Calu3 (cell line): ENCODE measurements around the gene SEL1L3. TPM values are rescaled to one million over a fixed set of nuclear protein-coding genes. Genes with fewer than 3 reads are reported as not detected.

Source experiments
- BruUV-seq: library from RNA; stranded (reverse); fragments of 400-500 nt; replicated peaks from 2 replicates; lab custom pipeline; 2021; lab: Mats Ljungman, UMichigan
- CTCF ChIA-PET: fragments of 300-600 bp; sonication (Branson Sonifier 250); formaldehyde crosslinking; loops from one replicate; lab custom pipeline; 2022; ENCODE audit warnings: antibody characterized with exemption; lab: Charles Lee
- DNase-seq: peaks from one replicate; pipeline ENCODE4 v3.0.0; 2022
- H3K27ac Mint-ChIP-seq: one replicate; pipeline ENCODE4 v1.8.0; 2022; ENCODE audit warnings: mixed read lengths; ENCODE audit not compliant: unreplicated experiment
- H3K27me3 Mint-ChIP-seq: one replicate; pipeline ENCODE4 v1.8.0; 2022; ENCODE audit warnings: mixed read lengths; ENCODE audit not compliant: unreplicated experiment
- H3K36me3 Mint-ChIP-seq: one replicate; pipeline ENCODE4 v1.8.0; 2022; ENCODE audit warnings: mild to moderate bottlenecking, moderate library complexity, mixed read lengths; ENCODE audit not compliant: insufficient read depth, unreplicated experiment
- H3K4me1 Mint-ChIP-seq: one replicate; pipeline ENCODE4 v1.8.0; 2022; ENCODE audit warnings: mild to moderate bottlenecking, low read depth, mixed read lengths; ENCODE audit not compliant: unreplicated experiment
- H3K4me3 Mint-ChIP-seq: one replicate; pipeline ENCODE4 v1.8.0; 2022; ENCODE audit warnings: mild to moderate bottlenecking, low read depth, moderate library complexity, mixed read lengths; ENCODE audit not compliant: unreplicated experiment
- H3K9me3 Mint-ChIP-seq: one replicate; pipeline ENCODE4 v1.8.0; 2022; ENCODE audit warnings: low read depth, mixed read lengths; ENCODE audit not compliant: unreplicated experiment
- CTCF ChIP-seq: fragments of 200-600 bp; IDR thresholded peaks from one replicate; pipeline ENCODE4 v1.8.0; 2022; ENCODE audit warnings: antibody characterized with exemption; ENCODE audit not compliant: unreplicated experiment
- intact Hi-C: fragments of 100-400 bp; cut with micrococcal nuclease; formaldehyde crosslinking; loops from one replicate; pipeline ENCODE4 v1.10.0; 2022; ENCODE audit not compliant: unreplicated experiment
- total RNA-seq: library from RNA; stranded (reverse); gene quantifications from 2 replicates; pipeline ENCODE4 v1.2.3, GENCODE V29; 2022

Gene SEL1L3
- total RNA-seq, 1 experiment from 2014 or later: 120 TPM

DNA sequence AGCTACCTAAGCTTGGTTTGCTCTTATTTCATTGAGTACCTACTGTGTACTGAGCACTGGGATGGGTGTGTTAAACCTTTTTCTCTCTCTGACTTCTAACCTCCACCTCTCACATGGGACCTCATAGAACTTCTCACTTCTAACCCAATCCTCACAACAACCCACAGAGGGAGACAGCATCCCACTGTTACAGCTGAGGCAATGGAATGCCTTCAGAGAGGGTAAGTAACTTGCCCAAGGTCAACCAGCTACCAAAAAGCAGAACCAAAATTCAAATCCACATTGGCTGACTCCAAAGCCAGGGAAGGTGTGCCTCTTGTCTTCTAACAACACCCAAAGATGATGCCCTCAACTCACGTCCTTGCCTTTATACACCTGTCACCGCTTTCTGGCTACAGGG, 5.4 kb downstream of the SEL1L3 start:
- intact Hi-C loops: no loop called here
- H3K27ac Mint-ChIP-seq: peak overlapping the region; percentile 34
- TF ChIP-seq CTCF: no peak
- no TSS peak for BruUV-seq
- DNase-seq: no peak
- no peaks in the 10 kb centered on the region for H3K9me3 Mint-ChIP-seq
- no peaks in the 10 kb centered on the region for H3K27me3 Mint-ChIP-seq
- no peak overlapping the region for H3K4me3 Mint-ChIP-seq
- CTCF ChIA-PET: no interaction called here
- H3K36me3 Mint-ChIP-seq: peaks cover 31% of the 10 kb centered on the region
- H3K4me1 Mint-ChIP-seq: peaks cover 77% of the 10 kb centered on the region

DNA sequence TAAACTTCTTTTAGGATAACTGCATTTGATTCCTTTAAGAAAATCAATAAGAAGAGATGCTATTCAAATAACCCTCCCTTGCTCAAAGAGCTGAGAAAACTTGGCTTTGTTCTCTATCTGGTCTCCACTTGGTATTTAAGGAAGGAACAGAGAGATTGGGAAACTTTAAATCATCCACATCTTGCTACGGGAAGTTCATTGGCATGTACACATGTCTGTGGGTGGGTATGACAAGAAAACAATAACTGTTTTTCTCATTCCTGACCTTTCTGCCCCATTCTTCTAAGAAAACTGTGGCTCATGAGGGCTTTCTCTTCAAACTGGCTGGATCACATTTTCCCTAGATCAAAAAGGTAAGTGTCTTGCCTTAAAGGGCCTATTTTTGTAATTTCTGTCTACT, 6.0 kb downstream of the SEL1L3 start:
- intact Hi-C loops: no loop called here
- Mint-ChIP-seq H3K36me3 (peaks cover 24% of the 10 kb centered on the region), H3K4me1 (peaks cover 83% of the 10 kb centered on the region), H3K27ac (peak overlapping the region; percentile 34), H3K9me3 (no peaks in the 10 kb centered on the region), H3K27me3 (no peaks in the 10 kb centered on the region), H3K4me3 (no peak overlapping the region)
- no peak for DNase-seq
- no TSS peak for BruUV-seq
- CTCF ChIA-PET: no interaction called here
- TF ChIP-seq CTCF: no peak

- BruUV-seq: no TSS peak
- Mint-ChIP-seq H3K27ac (no peak overlapping the region), H3K9me3 (no peaks in the 10 kb centered on the region), H3K4me1 (peaks cover 53% of the 10 kb centered on the region), H3K4me3 (no peak overlapping the region), H3K36me3 (peaks cover 11% of the 10 kb centered on the region), H3K27me3 (no peaks in the 10 kb centered on the region)
- CTCF ChIA-PET: no interaction called here
- no peak for DNase-seq
- intact Hi-C loops: no loop called here
- no peak for TF ChIP-seq CTCF
These were observed 10.7 kb downstream of the SEL1L3 start for GRCh38 chr4:25852103-25852502.

GRCh38 chr4:25847329-25847728, 15.5 kb downstream of the SEL1L3 start:
- no peak for TF ChIP-seq CTCF
- H3K36me3 Mint-ChIP-seq: peaks cover 17% of the 10 kb centered on the region
- intact Hi-C loops: no loop called here
- no peaks in the 10 kb centered on the region for H3K9me3 Mint-ChIP-seq
- no peak for DNase-seq
- H3K27ac Mint-ChIP-seq: no peak overlapping the region
- CTCF ChIA-PET: interaction anchor here (0.6 kb wide), 1 partner anchor 44 kb away, joined by 4 read pairs; no protein-coding TSS in a partner anchor
- H3K27me3 Mint-ChIP-seq: no peaks in the 10 kb centered on the region
- H3K4me1 Mint-ChIP-seq: peaks cover 39% of the 10 kb centered on the region
- no peak overlapping the region for H3K4me3 Mint-ChIP-seq
- no TSS peak for BruUV-seq
